Measurements from ENCODE around the gene SPAG16.

The SPAG16 gene

DNA sequence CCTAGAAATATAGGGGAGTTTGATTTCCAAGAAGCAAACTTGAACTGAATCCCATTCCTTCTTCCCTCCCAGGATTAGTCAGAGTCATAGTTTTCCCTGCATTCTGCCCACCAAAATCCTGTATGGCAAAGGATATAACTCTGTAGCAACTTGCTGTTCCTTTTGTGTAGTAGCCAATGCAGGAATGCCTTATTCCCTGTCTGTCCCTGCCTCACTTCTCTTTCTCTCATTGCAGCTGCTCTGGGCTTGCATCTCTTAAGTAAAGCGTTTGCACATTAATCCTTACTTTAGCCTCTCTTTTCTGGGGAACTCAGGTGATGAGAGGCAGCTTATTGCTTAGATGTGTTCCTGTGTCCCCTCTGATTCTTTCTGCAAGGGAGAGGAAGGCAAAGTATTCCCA is 793.5 kb downstream of the SPAG16 start:
- no peak for DNase-seq (ENCODE audit: insufficient read length)
- TF ChIP-seq POLR2AphosphoS5 (IDR thresholded peaks at IDR 0.05; ENCODE audit: low read depth, low read length), result no peak
- no peak for TF ChIP-seq POLR2A (IDR thresholded peaks at IDR 0.05; ENCODE audit: low read depth, low read length)
- TF ChIP-seq TAF1 (IDR thresholded peaks at IDR 0.05; ENCODE audit: borderline replicate concordance, low read depth, low read length), result no peak
- no peak for FAIRE-seq

DNA sequence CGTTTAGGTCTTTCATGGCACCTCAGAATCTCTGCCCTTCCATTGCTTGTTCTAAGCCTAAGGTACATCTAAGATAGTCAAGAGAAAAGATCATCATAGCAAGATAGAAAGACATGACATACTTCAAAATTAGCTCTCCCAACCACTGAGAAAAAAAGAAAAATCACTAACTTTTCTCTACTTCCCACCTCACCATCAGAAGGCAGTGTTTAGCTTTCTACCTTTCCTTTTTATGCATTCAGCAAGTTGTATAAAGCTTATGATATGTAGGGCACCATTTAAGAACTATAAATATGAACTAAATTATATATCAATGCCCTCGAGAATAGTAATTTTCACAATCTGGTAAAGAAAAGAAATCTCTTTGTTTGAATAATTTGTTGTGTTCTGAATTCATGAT is 794.8 kb downstream of the SPAG16 start:
- DNase-seq (ENCODE audit: insufficient read length) (no peak), FAIRE-seq (no peak)
- no peak for TF ChIP-seq POLR2AphosphoS5 (IDR thresholded peaks at IDR 0.05; ENCODE audit: low read depth, low read length)

DNA sequence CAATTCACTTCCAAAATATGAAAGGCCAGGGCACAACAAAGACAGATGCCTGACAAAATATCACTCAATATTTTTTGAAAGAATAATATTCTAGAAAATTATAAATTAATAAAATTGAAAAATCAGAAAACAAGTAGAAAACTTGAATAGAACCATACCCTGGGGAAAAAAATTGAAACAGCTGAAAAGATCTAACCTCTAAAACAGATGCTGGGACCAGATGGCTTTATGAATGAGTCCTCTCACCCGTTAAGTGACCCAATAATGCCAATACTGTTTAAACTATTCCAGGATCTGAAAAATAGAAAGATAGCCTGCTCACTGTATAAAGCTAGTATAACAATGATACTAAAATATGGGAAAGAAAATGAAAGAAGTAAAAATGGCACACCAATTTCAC is 804.3 kb downstream of the SPAG16 start:
- DNase-seq (ENCODE audit: insufficient read length), result no peak
- no peak for FAIRE-seq
- TF ChIP-seq POLR2A (IDR thresholded peaks at IDR 0.05; ENCODE audit: low read depth, low read length) (no peak), TAF1 (IDR thresholded peaks at IDR 0.05; ENCODE audit: borderline replicate concordance, low read depth, low read length) (no peak), POLR2AphosphoS5 (IDR thresholded peaks at IDR 0.05; ENCODE audit: low read depth, low read length) (no peak)

DNA sequence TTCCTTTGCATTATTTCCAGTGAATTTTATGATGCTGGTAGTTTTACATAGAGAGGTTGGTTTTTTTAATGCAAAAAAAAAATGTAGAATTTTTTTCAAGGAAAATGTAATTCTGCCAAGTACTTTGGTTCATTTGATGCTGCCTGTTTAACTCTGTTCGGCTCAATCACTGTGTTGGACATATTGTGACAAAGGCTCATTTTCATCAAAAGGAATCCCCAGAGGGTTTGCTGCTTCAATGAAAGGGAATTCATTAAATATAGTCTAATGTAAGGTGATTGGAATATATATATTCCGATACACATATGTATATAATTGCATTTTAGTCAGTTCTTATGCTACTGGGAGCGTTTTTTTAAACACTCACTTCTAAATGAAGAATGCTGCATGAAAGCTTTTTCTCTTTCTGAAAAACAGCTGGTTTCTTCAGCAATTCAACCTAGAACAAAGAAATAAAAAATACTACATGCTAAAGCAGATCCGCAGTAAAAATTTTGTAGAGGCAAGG is 812.0 kb downstream of the SPAG16 start:
- DNase-seq (ENCODE audit: insufficient read length) (no peak), FAIRE-seq (no peak)
- no peak for TF ChIP-seq POLR2AphosphoS5 (IDR thresholded peaks at IDR 0.05; ENCODE audit: low read depth, low read length)
- TF ChIP-seq POLR2A (IDR thresholded peaks at IDR 0.05; ENCODE audit: low read depth, low read length), result no peak
- no peak for TF ChIP-seq TAF1 (IDR thresholded peaks at IDR 0.05; ENCODE audit: borderline replicate concordance, low read depth, low read length)

DNA sequence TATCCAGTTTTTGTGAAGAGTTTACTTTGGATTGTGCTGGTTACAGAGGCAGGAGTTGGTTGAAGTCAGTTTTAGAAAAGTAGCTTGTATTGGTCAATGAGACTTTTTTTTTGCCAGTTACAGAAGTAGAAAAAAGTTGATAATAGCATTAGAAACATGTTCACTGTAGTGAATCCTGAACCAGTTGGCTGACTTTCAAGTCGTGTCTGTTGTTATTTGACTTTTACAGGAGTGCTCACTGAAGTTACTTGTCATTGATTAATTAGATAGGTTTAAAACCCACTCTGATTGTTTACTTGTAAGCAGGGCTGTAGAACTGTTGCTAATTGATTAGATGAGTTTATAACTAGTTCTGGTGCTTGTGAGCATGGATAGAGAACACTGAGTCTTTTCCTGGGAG is 814.5 kb downstream of the SPAG16 start:
- TF ChIP-seq TAF1 (IDR thresholded peaks at IDR 0.05; ENCODE audit: borderline replicate concordance, low read depth, low read length), result no peak
- TF ChIP-seq POLR2AphosphoS5 (IDR thresholded peaks at IDR 0.05; ENCODE audit: low read depth, low read length), result no peak
- TF ChIP-seq POLR2A (IDR thresholded peaks at IDR 0.05; ENCODE audit: low read depth, low read length), result no peak
- FAIRE-seq (no peak), DNase-seq (ENCODE audit: insufficient read length) (no peak)

DNA sequence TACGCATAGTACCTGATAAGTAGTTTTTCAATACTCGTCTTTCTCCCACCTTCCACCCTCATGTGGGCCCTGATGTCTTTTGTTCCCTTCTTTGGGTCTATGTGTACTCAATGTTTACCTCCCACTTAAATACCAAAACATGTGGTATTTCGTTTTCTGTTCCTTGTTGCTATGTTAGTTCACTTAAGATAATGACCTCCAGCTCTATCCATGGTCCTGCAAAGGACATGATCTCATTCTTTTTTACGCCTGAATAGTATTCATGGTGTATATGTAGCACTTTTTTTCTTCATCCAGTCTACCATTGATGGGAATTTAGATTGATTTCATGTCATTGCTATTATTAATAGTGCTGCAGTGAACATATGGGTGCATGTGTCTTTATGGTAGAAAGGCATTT is 816.2 kb downstream of the SPAG16 start:
- TF ChIP-seq TAF1 (IDR thresholded peaks at IDR 0.05; ENCODE audit: borderline replicate concordance, low read depth, low read length) (no peak), POLR2AphosphoS5 (IDR thresholded peaks at IDR 0.05; ENCODE audit: low read depth, low read length) (no peak), POLR2A (IDR thresholded peaks at IDR 0.05; ENCODE audit: low read depth, low read length) (no peak)
- FAIRE-seq (no peak), DNase-seq (ENCODE audit: insufficient read length) (no peak)

DNA sequence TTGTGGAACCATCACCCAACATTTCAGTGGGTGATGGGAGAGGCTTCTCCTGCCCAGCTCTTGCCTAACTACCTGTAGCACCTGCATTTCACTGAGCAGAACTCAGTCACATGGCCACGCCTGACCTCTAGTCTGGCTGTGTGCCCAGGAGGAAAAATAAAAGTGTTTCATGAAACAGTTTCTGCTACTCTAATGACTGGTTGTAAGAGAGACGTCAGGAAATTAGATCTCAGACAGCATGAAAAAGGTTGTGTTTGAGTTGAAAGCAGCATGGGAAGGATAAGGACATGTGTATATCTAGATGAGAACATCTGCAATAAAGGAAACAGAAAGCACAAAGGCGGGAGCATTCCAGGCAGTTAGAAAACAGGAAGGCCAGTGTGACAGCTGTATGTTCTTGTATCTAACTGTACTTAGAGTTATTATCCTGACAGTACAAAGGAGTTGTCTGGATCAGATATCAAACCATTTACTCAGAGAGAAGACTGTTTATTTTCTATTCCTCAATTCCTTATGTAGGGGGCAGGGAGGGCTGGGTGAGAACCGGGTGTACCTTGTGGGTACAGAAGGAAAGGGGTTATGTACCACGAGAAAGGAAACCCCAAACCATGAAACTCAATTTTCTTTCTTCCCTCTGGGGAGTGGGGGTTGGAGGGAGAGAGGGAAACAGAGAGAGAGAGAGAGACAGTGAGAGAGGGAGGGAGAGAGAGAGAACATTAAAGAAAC is 819.2 kb downstream of the SPAG16 start:
- no peak for FAIRE-seq
- TF ChIP-seq POLR2AphosphoS5 (IDR thresholded peaks at IDR 0.05; ENCODE audit: low read depth, low read length), result no peak
- TF ChIP-seq TAF1 (IDR thresholded peaks at IDR 0.05; ENCODE audit: borderline replicate concordance, low read depth, low read length), result no peak
- TF ChIP-seq POLR2A (IDR thresholded peaks at IDR 0.05; ENCODE audit: low read depth, low read length), result no peak
- no peak for DNase-seq (ENCODE audit: insufficient read length)

DNA sequence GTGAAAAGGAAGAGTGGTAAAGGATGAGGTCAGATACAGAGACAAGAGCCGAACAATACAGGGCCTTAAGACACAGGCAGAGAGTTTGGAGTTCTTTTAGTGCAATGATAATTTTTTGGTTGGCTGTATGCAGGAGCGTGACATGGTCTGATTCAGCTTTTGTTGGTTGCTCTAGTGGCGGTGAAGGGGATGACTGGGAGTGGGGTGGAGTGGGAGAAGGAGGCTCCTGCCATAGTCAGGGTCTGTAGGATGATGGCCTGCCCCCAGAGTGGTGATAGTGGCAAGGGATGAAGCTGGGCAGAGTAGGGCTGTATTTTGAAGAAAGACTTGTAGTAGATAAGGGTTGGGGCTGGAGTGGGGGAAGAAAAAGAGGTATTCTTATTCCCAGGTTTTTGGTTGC is 820.0 kb downstream of the SPAG16 start:
- FAIRE-seq, result no peak
- TF ChIP-seq POLR2A (IDR thresholded peaks at IDR 0.05; ENCODE audit: low read depth, low read length), result no peak
- TF ChIP-seq TAF1 (IDR thresholded peaks at IDR 0.05; ENCODE audit: borderline replicate concordance, low read depth, low read length), result no peak
- TF ChIP-seq POLR2AphosphoS5 (IDR thresholded peaks at IDR 0.05; ENCODE audit: low read depth, low read length), result no peak
- no peak for DNase-seq (ENCODE audit: insufficient read length)

DNA sequence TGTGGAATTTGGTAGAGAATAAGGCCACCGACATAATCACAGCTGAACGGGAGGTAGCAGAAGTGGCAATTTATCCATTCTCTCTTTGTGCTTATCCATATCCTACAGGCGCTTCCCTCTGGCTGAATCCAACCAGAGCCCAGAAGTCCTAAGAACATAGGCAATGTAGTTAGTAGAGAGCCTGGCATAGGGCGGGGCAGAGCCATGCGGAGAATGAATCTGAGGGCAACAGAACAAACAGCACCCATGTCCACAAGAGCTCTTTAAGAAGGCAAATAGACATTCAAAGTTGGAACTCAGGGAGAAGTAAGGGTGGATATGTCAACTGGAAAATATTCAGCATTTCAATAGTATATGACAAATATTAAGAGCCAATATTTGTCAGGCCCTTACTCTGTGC is 820.7 kb downstream of the SPAG16 start:
- DNase-seq (ENCODE audit: insufficient read length) (no peak), FAIRE-seq (no peak)
- TF ChIP-seq TAF1 (IDR thresholded peaks at IDR 0.05; ENCODE audit: borderline replicate concordance, low read depth, low read length) (no peak), POLR2A (IDR thresholded peaks at IDR 0.05; ENCODE audit: low read depth, low read length) (no peak), POLR2AphosphoS5 (IDR thresholded peaks at IDR 0.05; ENCODE audit: low read depth, low read length) (no peak)

DNA sequence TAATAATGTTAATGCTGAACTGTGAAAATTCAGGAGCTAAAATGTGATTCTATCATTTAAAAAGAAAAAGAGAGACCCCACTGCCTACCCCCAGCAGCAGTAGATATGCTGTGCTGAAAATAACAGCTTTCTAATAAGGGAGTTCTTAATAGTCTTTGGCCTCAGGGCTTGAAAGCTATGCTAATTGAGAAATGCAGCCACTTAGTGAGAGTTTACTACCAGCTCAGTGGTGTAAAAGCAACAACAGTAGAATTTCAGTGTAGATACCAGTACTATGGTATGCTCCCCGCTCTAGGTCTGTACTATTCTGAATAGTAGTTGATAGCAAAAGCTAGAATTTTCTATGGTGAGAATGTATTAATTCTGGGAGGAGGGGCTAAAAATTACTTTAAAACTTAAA is 823.5 kb downstream of the SPAG16 start:
- TF ChIP-seq TAF1 (IDR thresholded peaks at IDR 0.05; ENCODE audit: borderline replicate concordance, low read depth, low read length) (no peak), POLR2A (IDR thresholded peaks at IDR 0.05; ENCODE audit: low read depth, low read length) (no peak), POLR2AphosphoS5 (IDR thresholded peaks at IDR 0.05; ENCODE audit: low read depth, low read length) (no peak)
- FAIRE-seq, result no peak

DNA sequence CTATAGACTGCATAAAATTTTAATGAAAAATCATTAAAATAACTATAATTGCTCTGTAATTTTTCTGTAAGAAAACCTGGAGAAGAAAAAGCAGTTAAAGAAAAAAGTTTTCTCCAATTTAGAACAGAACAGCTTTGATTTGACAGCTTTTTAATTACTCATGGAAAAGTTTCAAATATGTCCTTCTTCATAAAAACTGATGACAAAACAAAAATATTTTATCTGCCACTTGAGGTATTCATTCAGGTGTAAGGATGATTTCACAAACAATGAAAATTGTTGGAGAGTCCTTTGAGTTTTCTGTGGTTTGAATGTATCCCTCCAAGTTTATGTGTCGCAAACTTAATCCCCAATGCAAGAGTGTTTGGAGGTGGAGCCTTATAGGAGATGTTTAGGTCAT is 824.3 kb downstream of the SPAG16 start:
- DNase-seq (ENCODE audit: insufficient read length) (no peak), FAIRE-seq (no peak)
- TF ChIP-seq TAF1 (IDR thresholded peaks at IDR 0.05; ENCODE audit: borderline replicate concordance, low read depth, low read length), result no peak
- TF ChIP-seq POLR2AphosphoS5 (IDR thresholded peaks at IDR 0.05; ENCODE audit: low read depth, low read length), result no peak
- TF ChIP-seq POLR2A (IDR thresholded peaks at IDR 0.05; ENCODE audit: low read depth, low read length), result no peak

More for the DNA sequence above, 823.5 kb downstream of the SPAG16 start:
- no peak for DNase-seq (ENCODE audit: insufficient read length)

DNA sequence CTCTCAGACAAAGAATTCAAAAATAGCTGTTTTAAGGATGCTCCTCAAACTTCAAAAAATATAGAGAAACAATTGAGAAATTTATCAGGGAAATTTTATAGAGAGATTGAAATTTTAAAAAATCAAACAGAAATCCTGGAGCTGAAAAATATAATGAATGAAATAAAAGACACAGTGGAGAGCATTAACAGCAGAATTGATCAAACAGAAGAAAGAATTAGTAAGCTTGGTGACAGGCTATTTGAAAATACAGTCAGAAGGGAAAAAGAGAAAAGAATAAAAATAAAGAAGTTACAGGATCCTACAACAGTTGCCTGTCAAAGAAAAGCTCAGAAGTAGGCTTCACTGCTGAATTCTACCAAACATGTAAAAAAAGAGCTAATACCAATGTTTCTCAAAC is 832.8 kb downstream of the SPAG16 start:
- FAIRE-seq, result no peak
- TF ChIP-seq POLR2A (IDR thresholded peaks at IDR 0.05; ENCODE audit: low read depth, low read length), result no peak
- TF ChIP-seq POLR2AphosphoS5 (IDR thresholded peaks at IDR 0.05; ENCODE audit: low read depth, low read length), result no peak
- no peak for TF ChIP-seq TAF1 (IDR thresholded peaks at IDR 0.05; ENCODE audit: borderline replicate concordance, low read depth, low read length)

More for the DNA sequence above, 832.8 kb downstream of the SPAG16 start:
- no peak for DNase-seq (ENCODE audit: insufficient read length)
